Neural cell (in vitro differentiated cells): ENCODE measurements around the gene POLR3K. TPM values are rescaled to one million over a fixed set of nuclear protein-coding genes. Genes with fewer than 3 reads are reported as not detected.

ENCODE experiments used
- H2AFZ ChIP-seq: fragments of 200-600, 300-800 bp; sonication (generic), shearing (Covaris generic); 2 replicates; pipeline ENCODE4 v1.6.0; 2014; ENCODE audit warnings: low read depth, mild to moderate bottlenecking, antibody characterized with exemption, low read length, moderate library complexity
- H3F3A ChIP-seq: fragments of 200-600 bp; shearing (Covaris generic); 2 replicates; pipeline ENCODE4 v1.6.1; 2016; ENCODE audit warnings: mild to moderate bottlenecking, moderate library complexity, mixed read lengths, antibody characterized with exemption, low read length; ENCODE audit not compliant: insufficient read depth, poor library complexity, severe bottlenecking
- H3K27ac ChIP-seq: fragments of 200-600, 300-800 bp; sonication (generic), shearing (Covaris generic); 2 replicates; pipeline ENCODE4 v1.5.1; 2014; ENCODE audit warnings: mild to moderate bottlenecking, low read length, moderate library complexity
- H3K27me3 ChIP-seq: fragments of 300-800, 200-600 bp; sonication (generic), shearing (Covaris generic); 2 replicates; pipeline ENCODE4 v1.6.0; 2014; ENCODE audit warnings: mild to moderate bottlenecking, low read depth, low read length, moderate library complexity; ENCODE audit not compliant: insufficient read depth
- H3K36me3 ChIP-seq: fragments of 300-800, 200-600 bp; sonication (generic), shearing (Covaris generic); 2 replicates; pipeline ENCODE4 v1.5.1; 2014; ENCODE audit warnings: mild to moderate bottlenecking, antibody characterized with exemption, low read length, moderate library complexity; ENCODE audit not compliant: insufficient read depth
- H3K4me2 ChIP-seq: fragments of 300-800, 200-600 bp; sonication (generic), shearing (Covaris generic); 2 replicates; pipeline ENCODE4 v1.6.0; 2014; ENCODE audit warnings: mild to moderate bottlenecking, low read length
- H3K4me3 ChIP-seq: fragments of 300-800, 200-600 bp; sonication (generic), shearing (Covaris generic); 2 replicates; pipeline ENCODE4 v1.5.1; 2014; ENCODE audit warnings: mild to moderate bottlenecking, low read length, moderate library complexity
- H3K79me2 ChIP-seq: fragments of 200-600 bp; shearing (Covaris generic); replicated peaks from 2 replicates; pipeline ENCODE4 v1.6.0; 2014; ENCODE audit warnings: mild to moderate bottlenecking, low read length, moderate library complexity; ENCODE audit not compliant: insufficient read depth
- H3K9ac ChIP-seq: fragments of 300-800, 200-600 bp; sonication (generic), shearing (Covaris generic); 2 replicates; pipeline ENCODE4 v1.6.1; 2016; ENCODE audit warnings: mild to moderate bottlenecking, low read length, mixed read lengths
- H3K9me2 ChIP-seq: fragments of 200-600 bp; shearing (Covaris generic); 2 replicates; pipeline ENCODE4 v1.6.1; 2016; ENCODE audit warnings: mild to moderate bottlenecking, low read length, mixed read lengths; ENCODE audit not compliant: insufficient read depth
- H3K9me3 ChIP-seq: fragments of 200-600, 300-800 bp; sonication (generic), shearing (Covaris generic); 2 replicates; pipeline ENCODE4 v1.6.1; 2016; ENCODE audit warnings: mild to moderate bottlenecking, mixed run types, low read length, moderate library complexity, mixed read lengths
- H4K20me1 ChIP-seq: fragments of 200-600 bp; shearing (Covaris generic); 2 replicates; pipeline ENCODE4 v1.6.1; 2016; ENCODE audit warnings: mild to moderate bottlenecking, mixed run types; ENCODE audit not compliant: insufficient read depth
- CTCF ChIP-seq: fragments of 450-650 bp; IDR thresholded peaks from 2 replicates; pipeline ENCODE4 v1.5.1; 2014; ENCODE audit warnings: antibody characterized with exemption, mild to moderate bottlenecking, moderate library complexity; ENCODE audit not compliant: poor library complexity, severe bottlenecking
- EP300 ChIP-seq: fragments of 450-650 bp; conservative IDR thresholded peaks from 2 replicates; pipeline ENCODE4 v1.6.1; 2014; ENCODE audit warnings: antibody characterized with exemption, mild to moderate bottlenecking, moderate library complexity; ENCODE audit not compliant: poor library complexity, severe bottlenecking
- EZH2 ChIP-seq: fragments of 200-600, 300-800 bp; shearing (Covaris generic), sonication (generic); IDR thresholded peaks from 2 replicates; pipeline ENCODE4 v1.6.1; 2014; ENCODE audit warnings: antibody characterized with exemption, low read length, borderline replicate concordance, mild to moderate bottlenecking; ENCODE audit not compliant: insufficient read depth, poor library complexity, severe bottlenecking
- MXI1 ChIP-seq: fragments of 450-650 bp; conservative IDR thresholded peaks from 2 replicates; pipeline ENCODE4 v1.6.1; 2014; ENCODE audit warnings: antibody characterized with exemption, mild to moderate bottlenecking; ENCODE audit not compliant: poor library complexity, severe bottlenecking
- POLR2AphosphoS5 ChIP-seq: IDR thresholded peaks from 2 replicates; pipeline ENCODE4 v1.6.1; 2012
- RAD21 ChIP-seq: fragments of 450-650 bp; conservative IDR thresholded peaks from 2 replicates; pipeline ENCODE4 v1.6.1; 2014; ENCODE audit warnings: antibody characterized with exemption, mild to moderate bottlenecking, moderate library complexity
- REST ChIP-seq: IDR thresholded peaks from 2 replicates; pipeline ENCODE4 v1.6.1; 2012; ENCODE audit warnings: borderline replicate concordance
- SMC3 ChIP-seq: fragments of 450-650 bp; conservative IDR thresholded peaks from 2 replicates; pipeline ENCODE4 v1.6.1; 2014; ENCODE audit warnings: antibody characterized with exemption, mild to moderate bottlenecking, moderate library complexity; ENCODE audit not compliant: poor library complexity
- TAF1 ChIP-seq: IDR thresholded peaks from 2 replicates; pipeline ENCODE4 v1.6.1; 2012; ENCODE audit warnings: low read depth
- polyA plus RNA-seq: library from polyadenylated mRNA; depleted of rRNA; stranded (reverse); fragments of >200 nt; gene quantifications from 2 replicates; pipeline ENCODE4 v1.2.3, GENCODE V29; 2014

Gene POLR3K
- polyA plus RNA-seq, 1 donor from 2014 or later, result 7.1 TPM

GRCh38 chr16:42691-43090 lies 10.7 kb downstream of the POLR3K start:
- no peaks in the 10 kb centered on the region for H3K79me2 ChIP-seq
- TF ChIP-seq EZH2 (no peak), REST (no peak), POLR2AphosphoS5 (no peak), MXI1 (no peak), EP300 (no peak), CTCF (no peak), RAD21 (no peak)
- no peak overlapping the region for H2AFZ ChIP-seq
- H3K4me3 ChIP-seq, result no peak overlapping the region
- H3K27ac ChIP-seq, result no peak overlapping the region
- H3K4me2 ChIP-seq, result no peak overlapping the region
- H3K9me3 ChIP-seq, result no peaks in the 10 kb centered on the region
- H3F3A ChIP-seq, result no peaks in the 10 kb centered on the region
- H3K27me3 ChIP-seq, result no peaks in the 10 kb centered on the region
- no peaks in the 10 kb centered on the region for H4K20me1 ChIP-seq
- no peaks in the 10 kb centered on the region for H3K36me3 ChIP-seq
- no peak overlapping the region for H3K9ac ChIP-seq
- H3K9me2 ChIP-seq, result no peaks in the 10 kb centered on the region

- Histone ChIP-seq H3K27ac (no peak overlapping the region), H3F3A (no peaks in the 10 kb centered on the region), H2AFZ (no peak overlapping the region), H3K4me3 (no peak overlapping the region), H3K4me2 (no peak overlapping the region), H3K79me2 (no peaks in the 10 kb centered on the region), H4K20me1 (no peaks in the 10 kb centered on the region), H3K27me3 (no peaks in the 10 kb centered on the region), H3K9me2 (no peaks in the 10 kb centered on the region), H3K36me3 (no peaks in the 10 kb centered on the region), H3K9me3 (no peaks in the 10 kb centered on the region), H3K9ac (no peak overlapping the region)
- no peak for TF ChIP-seq POLR2AphosphoS5
- no peak for TF ChIP-seq MXI1
- no peak for TF ChIP-seq EZH2
- TF ChIP-seq SMC3, result no peak
- TF ChIP-seq TAF1, result no peak
- TF ChIP-seq REST, result no peak
- TF ChIP-seq EP300, result no peak
- TF ChIP-seq CTCF, result no peak
- no peak for TF ChIP-seq RAD21
These were observed 11.3 kb downstream of the POLR3K start for GRCh38 chr16:42069-42457.
